Retinal pigment epithelial cell (primary cell): Measurements from ENCODE around the gene OR51B6.
"Not testable (repeated sequence)": the region's sequence is repeated elsewhere in the genome, so short reads cannot be mapped to it uniquely, and the experiment has no call there.

Source experiments
- DNase-seq: peaks from one replicate; pipeline ENCODE4 v3.0.0-alpha.2; 2010; ENCODE audit warnings: low read depth
- H3K4me3 ChIP-seq: 2 replicates; pipeline ENCODE4 v1.5.1; 2011; ENCODE audit warnings: mild to moderate bottlenecking, low read length, control low read depth, moderate library complexity
- CTCF ChIP-seq: conservative IDR thresholded peaks from 2 replicates; pipeline ENCODE4 v1.5.1; 2011; ENCODE audit warnings: low read depth, low read length, control low read depth, inconsistent platforms

The OR51B6 gene

GRCh38 chr11:5351208-5351607, at the start of gene OR51B6:
TSS of gene OR51B6 (plus strand) at chr11:5351508. CDS start at chr11:5351508, 0 bp downstream.
- no peak for TF ChIP-seq CTCF
- DNase-seq = no peak
- H3K4me3 ChIP-seq = no peak within 1 kb of the TSS

GRCh38 chr11:5301846-5302245, 49.5 kb upstream of the OR51B6 start, which contains the start of gene OR51B4:
TSS of gene OR51B4 (minus strand) at chr11:5301946. CDS start at chr11:5301946, 0 bp downstream.
- no peak within 1 kb of the TSS for H3K4me3 ChIP-seq
- TF ChIP-seq CTCF = no peak
- no peak for DNase-seq

GRCh38 chr11:5303626-5304025, 47.7 kb upstream of the OR51B6 start:
- no peak for TF ChIP-seq CTCF
- H3K4me3 ChIP-seq = no peak overlapping the region
- DNase-seq = no peak

- no peak for TF ChIP-seq CTCF
- no peak for DNase-seq
Observed at GRCh38 chr11:5304046-5304445, 47.3 kb upstream of the OR51B6 start.

GRCh38 chr11:5307256-5308019, 43.9 kb upstream of the OR51B6 start:
- no peak overlapping the region for H3K4me3 ChIP-seq
- DNase-seq = no peak
- TF ChIP-seq CTCF = no peak

More at GRCh38 chr11:5304046-5304445, 47.3 kb upstream of the OR51B6 start:
- H3K4me3 ChIP-seq = no peak overlapping the region

GRCh38 chr11:5310423-5310822, 40.9 kb upstream of the OR51B6 start:
- TF ChIP-seq CTCF = no peak
- no peak for DNase-seq
- H3K4me3 ChIP-seq = no peak overlapping the region

GRCh38 chr11:5313326-5314023, 37.8 kb upstream of the OR51B6 start:
- not testable (repeated sequence) for DNase-seq, H3K4me3 ChIP-seq
